OCI-LY3 (cell line): ENCODE measurements around the gene CAP1.

Experiments used
- H2AFZ ChIP-seq: fragments of 200-600, 300-600 bp; shearing (Covaris generic); 2 replicates; pipeline ENCODE4 v1.6.0; 2014; ENCODE audit warnings: antibody characterized with exemption, low read depth, low read length
- H3K27ac ChIP-seq: fragments of 200-600, 300-600 bp; sonication (generic); 2 replicates; pipeline ENCODE4 v1.5.1; 2014; ENCODE audit warnings: mild to moderate bottlenecking, low read length, moderate library complexity, mixed read lengths
- H3K27me3 ChIP-seq: fragments of 200-600, 300-600 bp; sonication (generic); 2 replicates; pipeline ENCODE4 v1.6.1; 2014; ENCODE audit warnings: low read depth, low read length, mixed read lengths
- H3K36me3 ChIP-seq: fragments of 200-600, 300-600 bp; sonication (generic); replicated peaks from 2 replicates; pipeline ENCODE3; 2014; ENCODE audit warnings: low read depth, low read length, mixed read lengths
- H3K4me1 ChIP-seq: fragments of 300-600, 200-600 bp; sonication (generic); 2 replicates; pipeline ENCODE4 v1.6.1; 2014; ENCODE audit warnings: low read length, mixed read lengths
- H3K4me2 ChIP-seq: fragments of 200-600, 300-600 bp; sonication (generic); 2 replicates; pipeline ENCODE4 v1.6.1; 2014; ENCODE audit warnings: low read length, mixed read lengths
- H3K4me3 ChIP-seq: fragments of 300-600, 200-600 bp; sonication (generic); 2 replicates; pipeline ENCODE4 v1.5.1; 2014; ENCODE audit warnings: antibody characterized with exemption, mild to moderate bottlenecking, low read length, moderate library complexity
- H3K79me2 ChIP-seq: fragments of 300-600, 200-600 bp; shearing (Covaris generic); 2 replicates; pipeline ENCODE4 v1.6.1; 2014; ENCODE audit warnings: mild to moderate bottlenecking, low read length, mixed read lengths
- H3K9ac ChIP-seq: fragments of 300-600, 200-600 bp; shearing (Covaris generic); 2 replicates; pipeline ENCODE4 v1.6.0; 2014; ENCODE audit warnings: mild to moderate bottlenecking, low read length, moderate library complexity
- H3K9me3 ChIP-seq: fragments of 200-600, 300-600 bp; shearing (Covaris generic); 2 replicates; pipeline ENCODE4 v1.6.1; 2014; ENCODE audit warnings: low read length, mixed read lengths; ENCODE audit not compliant: insufficient read depth
- H4K20me1 ChIP-seq: fragments of 200-600, 300-600 bp; sonication (generic); 2 replicates; pipeline ENCODE4 v1.6.1; 2016; ENCODE audit warnings: low read length, mixed read lengths; ENCODE audit not compliant: insufficient read depth
- CTCF ChIP-seq: fragments of 200-600, 300-600 bp; sonication (generic); IDR thresholded peaks from 2 replicates; pipeline ENCODE4 v1.5.1; 2014; ENCODE audit warnings: antibody characterized with exemption, low read length, low read depth
- EZH2phosphoT487 ChIP-seq: fragments of 200-600 bp; shearing (Covaris generic); IDR thresholded peaks from 2 replicates; pipeline ENCODE4 v1.6.1; 2018; ENCODE audit warnings: antibody characterized with exemption, mixed run types, low read depth

The CAP1 gene

GRCh38 chr1:40058453-40059337 lies 18.2 kb downstream of the CAP1 start:
- TF ChIP-seq CTCF: no peak
- no peak for TF ChIP-seq EZH2phosphoT487
- H3K36me3 ChIP-seq: peaks cover 23% of the 10 kb centered on the region
- no peak overlapping the region for H3K4me2 ChIP-seq
- no peak overlapping the region for H3K4me3 ChIP-seq
- H4K20me1 ChIP-seq: peaks cover 42% of the 10 kb centered on the region
- H3K9me3 ChIP-seq: no peaks in the 10 kb centered on the region
- H3K79me2 ChIP-seq: peaks cover 40% of the 10 kb centered on the region
- no peak overlapping the region for H2AFZ ChIP-seq
- no peak overlapping the region for H3K9ac ChIP-seq
- H3K27ac ChIP-seq: no peak overlapping the region
- H3K27me3 ChIP-seq: no peaks in the 10 kb centered on the region
- peaks cover 13% of the 10 kb centered on the region for H3K4me1 ChIP-seq

GRCh38 chr1:40059338-40059959 lies 18.9 kb downstream of the CAP1 start:
- H3K36me3 ChIP-seq: peaks cover 27% of the 10 kb centered on the region
- no peak overlapping the region for H3K9ac ChIP-seq
- H3K4me3 ChIP-seq: no peak overlapping the region
- peaks cover 42% of the 10 kb centered on the region for H4K20me1 ChIP-seq
- peaks cover 20% of the 10 kb centered on the region for H3K4me1 ChIP-seq
- H3K79me2 ChIP-seq: peaks cover 40% of the 10 kb centered on the region
- H3K9me3 ChIP-seq: no peaks in the 10 kb centered on the region
- H2AFZ ChIP-seq: no peak overlapping the region
- no peak overlapping the region for H3K27ac ChIP-seq
- H3K27me3 ChIP-seq: no peaks in the 10 kb centered on the region
- TF ChIP-seq EZH2phosphoT487 (no peak), CTCF (no peak)
- H3K4me2 ChIP-seq: no peak overlapping the region

GRCh38 chr1:40059960-40060750 lies 19.6 kb downstream of the CAP1 start:
- TF ChIP-seq CTCF (no peak), EZH2phosphoT487 (no peak)
- H3K4me2 ChIP-seq: no peak overlapping the region
- H3K79me2 ChIP-seq: peaks cover 35% of the 10 kb centered on the region
- H3K4me3 ChIP-seq: no peak overlapping the region
- peaks cover 27% of the 10 kb centered on the region for H3K36me3 ChIP-seq
- no peak overlapping the region for H3K27ac ChIP-seq
- no peaks in the 10 kb centered on the region for H3K27me3 ChIP-seq
- H2AFZ ChIP-seq: no peak overlapping the region
- H3K9ac ChIP-seq: no peak overlapping the region
- H4K20me1 ChIP-seq: peaks cover 37% of the 10 kb centered on the region
- no peaks in the 10 kb centered on the region for H3K9me3 ChIP-seq
- peaks cover 26% of the 10 kb centered on the region for H3K4me1 ChIP-seq
